Smooth muscle cell (in vitro differentiated cells): Measurements from ENCODE around the gene PRPSAP2. TPM values are rescaled to one million over a fixed set of nuclear protein-coding genes. Genes with fewer than 3 reads are reported as not detected.

Source experiments
- polyA plus RNA-seq: library from polyadenylated mRNA; unstranded; fragments of >200 nt; fragmentation: Nextera tagmentation; extraction: Ambion mirVana; gene quantifications from 2 replicates; pipeline ENCODE4 v1.2.1, GENCODE V29; 2016
- small RNA-seq: library from RNA; depleted of rRNA; stranded (forward); fragments of <200 nt; gene quantifications from one replicate; pipeline ENCODE3, GENCODE V24; 2014
- total RNA-seq: library from RNA; depleted of rRNA; stranded (reverse); fragments of >200 nt; gene quantifications from 2 replicates; pipeline ENCODE4 v1.2.3, GENCODE V29; 2014

PRPSAP2 gene
- total and polyA plus RNA-seq, 2 experiments from 2014 or later, result 24.0 to 39.8 TPM

Small RNA genes within 50 kb of the gene (small RNA-seq; reads per million reads assigned to genes)
- gene RF00324, result not detected

Other genes with a start within 250 kb of the PRPSAP2 start
- gene TBC1D28, start 213.7 kb upstream of the PRPSAP2 start, total RNA-seq, result not detected in 2 replicates
- gene TBC1D28, start 213.7 kb upstream of the PRPSAP2 start, polyA plus RNA-seq, result 0.24 TPM in 1 of 2 replicates, not detected in the other
- gene FOXO3B, start 175.8 kb upstream of the PRPSAP2 start, total RNA-seq, result 5.2 and 9.8 TPM in 2 replicates
- 7.5 and 11.4 TPM in 2 replicates for gene FOXO3B, start 175.8 kb upstream of the PRPSAP2 start, polyA plus RNA-seq
- 0.04 TPM in 1 of 2 replicates, not detected in the other for gene FBXW10, start 114.1 kb upstream of the PRPSAP2 start, total RNA-seq
- not detected in 2 replicates for gene FBXW10, start 114.1 kb upstream of the PRPSAP2 start, polyA plus RNA-seq
- gene TVP23B, start 76.9 kb upstream of the PRPSAP2 start, total RNA-seq, result 102 and 106 TPM in 2 replicates
- gene TVP23B, start 76.9 kb upstream of the PRPSAP2 start, polyA plus RNA-seq, result 74.7 and 80.0 TPM in 2 replicates
- gene SLC5A10, start 94.0 kb downstream of the PRPSAP2 start, total RNA-seq, result not detected in 2 replicates
- not detected in 2 replicates for gene SLC5A10, start 94.0 kb downstream of the PRPSAP2 start, polyA plus RNA-seq
- gene FAM83G, start 146.6 kb downstream of the PRPSAP2 start, total RNA-seq, result 10.0 and 14.2 TPM in 2 replicates
- gene FAM83G, start 146.6 kb downstream of the PRPSAP2 start, polyA plus RNA-seq, result 8.2 and 16.0 TPM in 2 replicates
- gene GRAP, start 188.8 kb downstream of the PRPSAP2 start, total RNA-seq, result not detected in 2 replicates
- 0.30 TPM in 1 of 2 replicates, not detected in the other for gene GRAP, start 188.8 kb downstream of the PRPSAP2 start, polyA plus RNA-seq